Activated naive CD8-positive, alpha-beta T cell treated with anti-CD3 and anti-CD28 coated beads, Interleukin-2, amount 10 ng/mL, durations not matched to agents 7 days and 5 days (primary cell): ENCODE data around the gene ADAD2. TPM values are rescaled to one million over a fixed set of nuclear protein-coding genes. Genes with fewer than 3 reads are reported as not detected.
A peak's percentile ranks its signal among the peaks of the same experiment; 100 is the strongest.
"Not testable (repeated sequence)": the region's sequence is repeated elsewhere in the genome, so short reads cannot be mapped to it uniquely, and the experiment has no call there.

Source experiments
- ATAC-seq: fragments of 150-1000 bp; cut with Tn5 transposase; one replicate; pipeline ENCODE4 v1.10.0; 2021; ENCODE audit warnings: low read depth, moderate library complexity
- POLR2A ChIA-PET: fragments of 350-600 bp; sonication (Branson Sonifier 250); formaldehyde crosslinking; loops from one replicate; lab custom pipeline; 2021; ENCODE audit warnings: antibody characterized with exemption; lab: Charles Lee
- DNase-seq: peaks from one replicate; pipeline ENCODE4 v3.0.0; 2021
- H3K27ac Mint-ChIP-seq: one replicate; pipeline ENCODE4 v1.8.0; 2022; ENCODE audit warnings: mild to moderate bottlenecking, mixed read lengths
- H3K27me3 Mint-ChIP-seq: one replicate; pipeline ENCODE4 v1.8.0; 2022; ENCODE audit warnings: mild to moderate bottlenecking, moderate library complexity, mixed read lengths
- H3K36me3 Mint-ChIP-seq: one replicate; pipeline ENCODE4 v1.8.0; 2021; ENCODE audit warnings: mild to moderate bottlenecking, mixed read lengths
- H3K4me1 Mint-ChIP-seq: one replicate; pipeline ENCODE4 v1.8.0; 2021; ENCODE audit warnings: mixed read lengths
- H3K4me3 Mint-ChIP-seq: one replicate; pipeline ENCODE4 v1.8.0; 2022; ENCODE audit warnings: mild to moderate bottlenecking, moderate library complexity, mixed read lengths
- H3K9me3 Mint-ChIP-seq: one replicate; pipeline ENCODE4 v1.8.0; 2021; ENCODE audit warnings: mixed read lengths
- total RNA-seq, 2 experiments: library from RNA; stranded (reverse); gene quantifications; one replicate each; pipeline ENCODE4 v1.2.3, GENCODE V29; 2021

The ADAD2 gene
- total RNA-seq, 2 experiments from 2014 or later: not detected

- Mint-ChIP-seq H3K27me3 (peaks cover 5% of the 10 kb centered on the region), H3K4me3 (peak overlapping the region; percentile 66), H3K4me1 (peaks cover 17% of the 10 kb centered on the region), H3K36me3 (no peaks in the 10 kb centered on the region), H3K27ac (peak overlapping the region; percentile 85), H3K9me3 (no peaks in the 10 kb centered on the region)
- POLR2A ChIA-PET: interaction anchor here (0.8 kb wide), 2 partner anchors 78 to 414 kb away, joined by 3 read pairs; partner anchors contain the start of gene MBTPS1
- ATAC-seq: peak; percentile 87
- DNase-seq: peak; percentile 72
These were observed 3.7 kb downstream of the ADAD2 start for GRCh38 chr16:84194470-84195200.

- no peak for DNase-seq
- POLR2A ChIA-PET: interaction anchor here (0.8 kb wide), 1 partner anchor 79 kb away, joined by 3 read pairs; the partner anchor contains the start of gene MBTPS1
- ATAC-seq: no peak
- no peaks in the 10 kb centered on the region for H3K36me3 Mint-ChIP-seq
- H3K4me3 Mint-ChIP-seq: no peak overlapping the region
- no peaks in the 10 kb centered on the region for H3K9me3 Mint-ChIP-seq
- H3K27ac Mint-ChIP-seq: no peak overlapping the region
- peaks cover 17% of the 10 kb centered on the region for H3K4me1 Mint-ChIP-seq
- peaks cover 5% of the 10 kb centered on the region for H3K27me3 Mint-ChIP-seq
These were observed 4.5 kb downstream of the ADAD2 start for GRCh38 chr16:84195201-84196093.

- Mint-ChIP-seq H3K27me3 (peaks cover 8% of the 10 kb centered on the region), H3K36me3 (no peaks in the 10 kb centered on the region), H3K4me1 (peaks cover 17% of the 10 kb centered on the region), H3K9me3 (no peaks in the 10 kb centered on the region), H3K4me3 (no peak overlapping the region), H3K27ac (no peak overlapping the region)
- DNase-seq (no peak), ATAC-seq (no peak)
- POLR2A ChIA-PET: interaction anchor here (0.5 kb wide), 1 partner anchor 391 kb away, joined by 3 read pairs; no protein-coding TSS in a partner anchor
These were observed 5.1 kb downstream of the ADAD2 start for GRCh38 chr16:84196101-84196500.

GRCh38 chr16:84196727-84197394 lies 5.9 kb downstream of the ADAD2 start:
- Mint-ChIP-seq H3K4me1 (peaks cover 17% of the 10 kb centered on the region), H3K36me3 (no peaks in the 10 kb centered on the region), H3K27ac (peak overlapping the region; percentile 49), H3K4me3 (no peak overlapping the region), H3K9me3 (no peaks in the 10 kb centered on the region), H3K27me3 (peaks cover 8% of the 10 kb centered on the region)
- DNase-seq (no peak), ATAC-seq (no peak)
- POLR2A ChIA-PET: interaction anchor here (0.5 kb wide), 1 partner anchor 391 kb away, joined by 3 read pairs; no protein-coding TSS in a partner anchor

GRCh38 chr16:84197466-84198128 lies 6.6 kb downstream of the ADAD2 start:
- POLR2A ChIA-PET: no interaction called here
- no peak for DNase-seq
- Mint-ChIP-seq H3K4me1 (peaks cover 17% of the 10 kb centered on the region), H3K27ac (no peak overlapping the region), H3K4me3 (no peak overlapping the region), H3K36me3 (no peaks in the 10 kb centered on the region), H3K27me3 (peaks cover 8% of the 10 kb centered on the region), H3K9me3 (no peaks in the 10 kb centered on the region)
- ATAC-seq: no peak

DNA sequence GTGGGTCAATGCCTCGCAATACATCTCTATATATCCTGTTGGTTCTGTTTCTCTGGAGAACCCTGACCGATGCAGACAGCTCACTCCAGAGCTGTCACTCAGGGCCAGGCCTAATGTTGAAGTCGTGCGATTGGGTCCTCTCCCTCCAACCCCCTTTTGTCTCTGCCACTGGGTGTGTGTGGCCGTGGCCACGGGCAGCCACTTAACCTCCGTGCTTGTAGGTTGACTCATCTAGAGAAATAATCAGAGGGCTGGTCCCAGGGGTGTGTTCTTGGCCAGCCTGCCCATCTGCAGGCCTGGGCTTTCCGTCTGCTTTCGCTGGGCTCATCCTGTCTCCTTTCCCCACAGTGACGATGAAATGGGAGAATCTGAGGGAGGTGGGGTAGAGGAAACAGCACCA lies 7.4 kb downstream of the ADAD2 start:
- no peak overlapping the region for H3K4me3 Mint-ChIP-seq
- no peaks in the 10 kb centered on the region for H3K9me3 Mint-ChIP-seq
- DNase-seq (no peak), ATAC-seq (no peak)
- H3K36me3 Mint-ChIP-seq: no peaks in the 10 kb centered on the region
- POLR2A ChIA-PET: no interaction called here
- peaks cover 14% of the 10 kb centered on the region for H3K4me1 Mint-ChIP-seq
- peaks cover 8% of the 10 kb centered on the region for H3K27me3 Mint-ChIP-seq
- H3K27ac Mint-ChIP-seq: no peak overlapping the region

DNA sequence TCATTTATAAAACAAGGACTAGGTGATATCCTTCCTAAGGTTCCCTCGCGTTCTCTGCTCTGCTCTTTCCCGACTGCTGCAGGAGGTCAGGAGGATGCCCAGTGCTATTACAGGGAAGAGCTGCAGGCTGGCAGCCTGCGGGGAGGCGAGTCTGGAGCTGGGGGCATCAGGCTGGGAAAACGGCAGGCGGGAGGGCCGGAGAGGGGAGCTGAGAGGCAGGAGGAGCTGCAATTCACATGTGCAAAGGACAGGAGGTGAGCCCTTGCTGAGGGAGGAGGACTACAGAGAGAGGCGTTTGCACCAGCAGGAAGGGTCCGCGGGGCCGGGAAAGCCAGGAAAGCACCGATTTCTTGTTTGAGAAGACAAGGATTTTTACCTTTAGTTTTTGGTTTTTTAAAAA lies 8.1 kb downstream of the ADAD2 start:
- no peaks in the 10 kb centered on the region for H3K36me3 Mint-ChIP-seq
- POLR2A ChIA-PET: no interaction called here
- ATAC-seq (no peak), DNase-seq (no peak)
- no peaks in the 10 kb centered on the region for H3K9me3 Mint-ChIP-seq
- no peak overlapping the region for H3K4me3 Mint-ChIP-seq
- no peak overlapping the region for H3K27ac Mint-ChIP-seq
- H3K4me1 Mint-ChIP-seq: peaks cover 7% of the 10 kb centered on the region
- peaks cover 8% of the 10 kb centered on the region for H3K27me3 Mint-ChIP-seq

DNA sequence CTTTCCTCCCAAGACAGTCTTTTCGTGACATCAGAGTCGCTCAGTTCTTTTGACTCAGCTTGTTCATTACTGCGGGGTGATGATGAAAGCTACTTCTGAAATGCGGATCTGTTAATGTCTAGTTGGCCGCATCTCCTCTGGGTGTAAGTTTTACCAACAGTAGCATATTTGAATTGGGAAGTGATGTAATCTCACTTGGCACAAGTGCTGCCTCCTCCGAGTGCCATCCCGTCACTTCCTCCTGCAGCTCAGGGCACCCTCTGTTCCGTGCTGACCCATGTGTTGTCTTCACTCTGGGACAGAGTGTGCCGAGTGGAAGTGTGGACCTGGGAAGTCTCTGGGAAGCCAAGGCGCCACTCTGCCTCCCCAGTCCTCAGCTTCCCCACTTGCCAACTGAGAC lies 8.9 kb downstream of the ADAD2 start:
- no peak overlapping the region for H3K27ac Mint-ChIP-seq
- DNase-seq (no peak), ATAC-seq (no peak)
- POLR2A ChIA-PET: no interaction called here
- no peaks in the 10 kb centered on the region for H3K9me3 Mint-ChIP-seq
- no peak overlapping the region for H3K4me3 Mint-ChIP-seq
- no peaks in the 10 kb centered on the region for H3K4me1 Mint-ChIP-seq
- peaks cover 8% of the 10 kb centered on the region for H3K27me3 Mint-ChIP-seq
- no peaks in the 10 kb centered on the region for H3K36me3 Mint-ChIP-seq

DNA sequence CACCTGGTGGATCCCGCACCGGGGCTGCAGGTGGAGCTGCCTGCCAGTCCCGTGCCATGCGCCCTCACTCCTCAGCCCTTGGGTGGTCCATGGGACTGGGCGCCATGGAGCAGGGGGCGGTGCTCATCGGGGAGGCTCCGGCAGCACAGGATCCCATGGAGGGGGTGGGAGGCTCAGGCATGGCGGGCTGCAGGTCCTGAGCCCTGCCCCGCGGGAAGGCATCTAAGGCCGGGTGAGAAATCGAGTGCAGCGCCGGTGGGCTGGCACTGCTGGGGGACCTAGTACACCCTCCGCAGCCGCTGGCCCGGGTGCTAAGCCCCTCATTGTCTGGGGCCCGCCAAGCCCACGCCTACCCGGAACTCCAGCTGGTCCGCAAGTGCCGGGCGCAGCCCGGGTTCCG lies 13.6 kb downstream of the ADAD2 start:
- H3K4me3 Mint-ChIP-seq, H3K4me1 Mint-ChIP-seq, H3K27me3 Mint-ChIP-seq, H3K9me3 Mint-ChIP-seq, H3K27ac Mint-ChIP-seq, ATAC-seq, DNase-seq, POLR2A ChIA-PET, H3K36me3 Mint-ChIP-seq: not testable (repeated sequence)

DNA sequence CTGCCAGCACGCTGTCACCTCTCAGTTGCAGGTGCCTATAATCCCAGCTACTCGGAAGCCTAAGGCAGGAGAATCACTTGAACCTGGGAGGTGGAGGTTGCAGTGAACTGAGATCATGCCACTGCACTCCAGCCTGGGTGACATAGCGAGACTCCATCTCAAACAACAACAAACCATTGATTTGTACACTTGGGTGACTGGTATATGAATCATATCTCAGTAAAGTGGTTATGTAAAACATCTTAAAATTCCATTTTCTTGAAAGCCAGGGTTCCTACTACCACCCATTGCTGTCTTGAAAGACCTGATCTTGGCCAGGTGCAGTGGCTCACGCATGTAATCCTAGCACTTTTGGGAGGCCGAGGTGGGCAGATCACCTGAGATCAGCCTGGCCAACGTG lies 14.2 kb downstream of the ADAD2 start:
- POLR2A ChIA-PET, H3K27me3 Mint-ChIP-seq, H3K4me3 Mint-ChIP-seq, H3K9me3 Mint-ChIP-seq, DNase-seq, ATAC-seq, H3K4me1 Mint-ChIP-seq, H3K36me3 Mint-ChIP-seq, H3K27ac Mint-ChIP-seq: not testable (repeated sequence)

DNA sequence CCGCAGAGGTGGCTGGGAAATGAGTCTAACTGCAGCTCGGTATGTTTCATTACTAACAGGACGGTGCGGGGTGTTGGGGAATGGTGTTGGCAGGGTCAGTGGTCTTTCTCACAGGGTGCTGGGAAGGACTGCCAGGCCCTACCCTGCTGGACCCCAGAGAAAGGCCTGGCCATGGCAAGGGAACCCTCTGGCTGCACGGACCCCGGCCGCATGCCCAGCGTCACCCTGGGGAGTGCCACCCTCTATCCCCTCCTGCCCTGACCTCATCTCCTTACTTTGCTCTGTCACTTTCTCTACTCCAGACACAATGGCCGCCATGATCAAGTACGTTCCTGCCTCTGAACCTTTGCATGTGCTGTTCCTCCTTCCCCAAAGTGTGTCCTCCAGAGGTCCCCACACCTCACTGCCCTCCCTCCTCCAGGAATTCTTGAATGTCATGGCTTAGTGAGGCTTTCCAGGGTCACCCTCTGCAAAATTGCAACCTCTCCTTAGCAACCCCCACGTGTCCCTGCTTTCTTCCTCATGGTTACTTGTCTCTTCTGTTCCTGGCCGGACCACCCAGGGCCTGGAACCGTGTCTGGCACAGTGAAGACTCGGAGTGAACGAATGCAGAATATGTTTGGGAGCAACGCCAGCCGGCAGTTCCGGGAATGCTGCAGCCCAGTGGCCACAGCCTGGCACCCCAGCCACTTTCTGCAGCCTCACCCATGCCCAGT lies 15.2 kb downstream of the ADAD2 start:
- ATAC-seq (no peak), DNase-seq (no peak)
- no peak overlapping the region for H3K27ac Mint-ChIP-seq
- H3K27me3 Mint-ChIP-seq: no peaks in the 10 kb centered on the region
- H3K4me1 Mint-ChIP-seq: no peaks in the 10 kb centered on the region
- H3K36me3 Mint-ChIP-seq: no peaks in the 10 kb centered on the region
- no peak overlapping the region for H3K4me3 Mint-ChIP-seq
- H3K9me3 Mint-ChIP-seq: no peaks in the 10 kb centered on the region
- POLR2A ChIA-PET: no interaction called here

DNA sequence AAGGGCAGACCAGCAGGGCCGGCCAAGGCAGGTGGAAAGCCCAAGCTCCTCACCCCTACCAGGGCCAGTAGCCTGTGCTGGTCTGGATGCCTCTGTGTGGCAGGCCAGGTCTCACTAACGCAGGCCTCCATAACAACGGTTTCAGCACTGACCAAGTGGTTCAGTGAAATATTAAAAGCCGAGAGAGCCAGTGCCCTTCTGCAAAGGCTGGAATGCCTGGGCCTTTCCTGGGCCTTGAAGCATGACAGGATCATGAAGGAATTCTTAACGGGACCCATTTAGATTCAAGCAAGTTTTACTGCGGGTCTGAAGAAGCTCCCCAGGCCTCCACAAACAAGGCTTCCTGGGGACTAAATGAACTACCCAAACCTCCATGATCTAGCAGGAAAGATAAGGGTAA lies 16.3 kb downstream of the ADAD2 start:
- H3K9me3 Mint-ChIP-seq: no peaks in the 10 kb centered on the region
- POLR2A ChIA-PET: no interaction called here
- no peak overlapping the region for H3K27ac Mint-ChIP-seq
- ATAC-seq (no peak), DNase-seq (no peak)
- H3K4me3 Mint-ChIP-seq: no peak overlapping the region
- peaks cover 2% of the 10 kb centered on the region for H3K27me3 Mint-ChIP-seq
- H3K36me3 Mint-ChIP-seq: no peaks in the 10 kb centered on the region
- no peaks in the 10 kb centered on the region for H3K4me1 Mint-ChIP-seq
